Neural progenitor cell (in vitro differentiated cells): ENCODE measurements around the gene CNOT6L. TPM values are rescaled to one million over a fixed set of nuclear protein-coding genes. Genes with fewer than 3 reads are reported as not detected.

ENCODE experiments used
- DNase-seq: peaks from one replicate; pipeline ENCODE4 v3.0.0-alpha.2; 2016; ENCODE audit warnings: low spot score
- H2AFZ ChIP-seq: fragments of 200-600 bp; sonication (generic); replicated peaks from 2 replicates; pipeline ENCODE4 v1.6.1; 2016; ENCODE audit warnings: antibody characterized with exemption
- H3F3A ChIP-seq: fragments of 200-600 bp; sonication (generic); 2 replicates; pipeline ENCODE4 v1.6.1; 2016; ENCODE audit warnings: antibody characterized with exemption, low read depth
- H3K27ac ChIP-seq: fragments of 200-600 bp; sonication (generic); 2 replicates; pipeline ENCODE4 v1.5.1; 2016; ENCODE audit warnings: mild to moderate bottlenecking
- H3K27me3 ChIP-seq: fragments of 200-600 bp; sonication (generic); 2 replicates; pipeline ENCODE4 v1.6.1; 2016; ENCODE audit warnings: mild to moderate bottlenecking, moderate library complexity
- H3K36me3 ChIP-seq: fragments of 200-600 bp; sonication (generic); 2 replicates; pipeline ENCODE4 v1.5.1; 2016
- H3K4me1 ChIP-seq: fragments of 200-600 bp; sonication (generic); 2 replicates; pipeline ENCODE4 v1.6.1; 2016; ENCODE audit warnings: mixed run types
- H3K4me2 ChIP-seq: fragments of 200-600 bp; sonication (generic); 2 replicates; pipeline ENCODE4 v1.6.1; 2016
- H3K4me3 ChIP-seq: fragments of 200-600 bp; sonication (generic); 2 replicates; pipeline ENCODE4 v1.5.1; 2016
- H3K79me2 ChIP-seq: fragments of 200-600 bp; sonication (generic); 2 replicates; pipeline ENCODE4 v1.6.1; 2016; ENCODE audit warnings: low read depth
- H3K9ac ChIP-seq: fragments of 200-600 bp; sonication (generic); 2 replicates; pipeline ENCODE4 v1.6.1; 2016
- H3K9me3 ChIP-seq: fragments of 200-600 bp; sonication (generic); 2 replicates; pipeline ENCODE4 v1.5.1; 2016; ENCODE audit warnings: low read depth
- H4K20me1 ChIP-seq: fragments of 200-600 bp; sonication (generic); 2 replicates; pipeline ENCODE4 v1.6.1; 2016; ENCODE audit warnings: low read depth
- H3K27ac Mint-ChIP-seq: 3 replicates; pipeline ENCODE4 v1.8.0; 2021; ENCODE audit warnings: mixed read lengths
- H3K27me3 Mint-ChIP-seq: 2 replicates; pipeline ENCODE4 v1.8.0; 2022; ENCODE audit warnings: low read depth, mild to moderate bottlenecking, inconsistent platforms, moderate library complexity, mixed read lengths; ENCODE audit not compliant: insufficient read depth
- H3K36me3 Mint-ChIP-seq: 3 replicates; pipeline ENCODE4 v1.8.0; 2021; ENCODE audit warnings: mixed read lengths
- H3K4me1 Mint-ChIP-seq: 3 replicates; pipeline ENCODE4 v1.8.0; 2021; ENCODE audit warnings: mixed read lengths
- H3K4me3 Mint-ChIP-seq: 3 replicates; pipeline ENCODE4 v1.8.0; 2021; ENCODE audit warnings: mild to moderate bottlenecking, moderate library complexity, mixed read lengths
- H3K9me3 Mint-ChIP-seq: 3 replicates; pipeline ENCODE4 v1.8.0; 2020; ENCODE audit warnings: mixed read lengths
- CTCF ChIP-seq: fragments of 200-600 bp; sonication (generic); IDR thresholded peaks from 2 replicates; pipeline ENCODE4 v1.5.1; 2017; ENCODE audit warnings: antibody characterized with exemption, mild to moderate bottlenecking
- EZH2 ChIP-seq: fragments of 200-600 bp; sonication (generic); IDR thresholded peaks from 2 replicates; pipeline ENCODE4 v1.6.1; 2017; ENCODE audit warnings: antibody characterized with exemption, mild to moderate bottlenecking, moderate library complexity
- EZH2phosphoT487 ChIP-seq: fragments of 200-600 bp; sonication (generic); IDR thresholded peaks from 2 replicates; pipeline ENCODE4 v1.6.1; 2017; ENCODE audit warnings: antibody characterized with exemption
- total RNA-seq: library from RNA; depleted of rRNA; stranded (reverse); fragments of >200 nt; gene quantifications from 2 replicates; pipeline ENCODE4 v1.2.3, GENCODE V29; 2015; ENCODE audit warnings: low replicate concordance

CNOT6L gene
- total RNA-seq, 1 donor from 2014 or later, result 7.5 TPM

GRCh38 chr4:77795326-77795725 lies 23.8 kb downstream of the CNOT6L start:
- Histone ChIP-seq H3K9me3 (no peaks in the 10 kb centered on the region), H3K4me1 (no peaks in the 10 kb centered on the region), H3K79me2 (no peaks in the 10 kb centered on the region), H3K9ac (no peak overlapping the region), H3K4me3 (no peak overlapping the region), H3K27ac (no peak overlapping the region), H2AFZ (no peak overlapping the region), H3K4me2 (no peak overlapping the region), H3F3A (no peaks in the 10 kb centered on the region), H4K20me1 (no peaks in the 10 kb centered on the region), H3K27me3 (no peaks in the 10 kb centered on the region), H3K36me3 (no peaks in the 10 kb centered on the region)
- peaks cover 2% of the 10 kb centered on the region for H3K9me3 Mint-ChIP-seq
- no peak overlapping the region for H3K27ac Mint-ChIP-seq
- H3K4me3 Mint-ChIP-seq, result no peak overlapping the region
- TF ChIP-seq EZH2 (no peak), CTCF (no peak), EZH2phosphoT487 (no peak)
- H3K27me3 Mint-ChIP-seq, result no peaks in the 10 kb centered on the region
- H3K36me3 Mint-ChIP-seq, result peaks cover 2% of the 10 kb centered on the region
- DNase-seq, result no peak
- H3K4me1 Mint-ChIP-seq, result no peaks in the 10 kb centered on the region

GRCh38 chr4:77790146-77790545 lies 29.0 kb downstream of the CNOT6L start:
- no peaks in the 10 kb centered on the region for H3K9me3 ChIP-seq
- H4K20me1 ChIP-seq, result no peaks in the 10 kb centered on the region
- no peak overlapping the region for H3K4me3 ChIP-seq
- H3K27me3 ChIP-seq, result no peaks in the 10 kb centered on the region
- H3K36me3 Mint-ChIP-seq, result no peaks in the 10 kb centered on the region
- H3K27ac Mint-ChIP-seq, result no peak overlapping the region
- H3K9me3 Mint-ChIP-seq, result no peaks in the 10 kb centered on the region
- H3K79me2 ChIP-seq, result no peaks in the 10 kb centered on the region
- H3K4me1 Mint-ChIP-seq, result no peaks in the 10 kb centered on the region
- no peaks in the 10 kb centered on the region for H3F3A ChIP-seq
- H3K4me3 Mint-ChIP-seq, result no peak overlapping the region
- H3K27me3 Mint-ChIP-seq, result no peaks in the 10 kb centered on the region
- no peaks in the 10 kb centered on the region for H3K4me1 ChIP-seq
- TF ChIP-seq EZH2 (no peak), EZH2phosphoT487 (no peak), CTCF (no peak)
- H2AFZ ChIP-seq, result no peak overlapping the region
- no peak overlapping the region for H3K4me2 ChIP-seq
- H3K9ac ChIP-seq, result no peak overlapping the region
- H3K27ac ChIP-seq, result no peak overlapping the region
- DNase-seq, result no peak
- no peaks in the 10 kb centered on the region for H3K36me3 ChIP-seq

GRCh38 chr4:77788990-77789389 lies 30.2 kb downstream of the CNOT6L start:
- no peaks in the 10 kb centered on the region for H3K36me3 ChIP-seq
- Mint-ChIP-seq H3K4me1 (no peaks in the 10 kb centered on the region), H3K27me3 (no peaks in the 10 kb centered on the region), H3K9me3 (no peaks in the 10 kb centered on the region), H3K27ac (no peak overlapping the region), H3K36me3 (no peaks in the 10 kb centered on the region), H3K4me3 (no peak overlapping the region)
- no peak overlapping the region for H3K9ac ChIP-seq
- H3K4me2 ChIP-seq, result no peak overlapping the region
- H3K9me3 ChIP-seq, result no peaks in the 10 kb centered on the region
- H2AFZ ChIP-seq, result no peak overlapping the region
- H3K79me2 ChIP-seq, result no peaks in the 10 kb centered on the region
- no peaks in the 10 kb centered on the region for H3F3A ChIP-seq
- no peaks in the 10 kb centered on the region for H3K27me3 ChIP-seq
- no peak for DNase-seq
- H4K20me1 ChIP-seq, result no peaks in the 10 kb centered on the region
- no peak for TF ChIP-seq EZH2
- no peak for TF ChIP-seq EZH2phosphoT487
- no peak for TF ChIP-seq CTCF
- H3K4me3 ChIP-seq, result no peak overlapping the region
- no peak overlapping the region for H3K27ac ChIP-seq
- no peaks in the 10 kb centered on the region for H3K4me1 ChIP-seq

- Histone ChIP-seq H3K79me2 (no peaks in the 10 kb centered on the region), H3K4me2 (no peak overlapping the region), H4K20me1 (no peaks in the 10 kb centered on the region), H3K4me1 (no peaks in the 10 kb centered on the region), H3K9ac (no peak overlapping the region), H3K27ac (no peak overlapping the region), H3K4me3 (no peak overlapping the region), H3K27me3 (no peaks in the 10 kb centered on the region), H3K36me3 (no peaks in the 10 kb centered on the region), H3F3A (no peaks in the 10 kb centered on the region), H3K9me3 (no peaks in the 10 kb centered on the region), H2AFZ (no peak overlapping the region)
- H3K27ac Mint-ChIP-seq, result no peak overlapping the region
- no peak for DNase-seq
- H3K4me1 Mint-ChIP-seq, result no peaks in the 10 kb centered on the region
- no peaks in the 10 kb centered on the region for H3K36me3 Mint-ChIP-seq
- no peaks in the 10 kb centered on the region for H3K9me3 Mint-ChIP-seq
- no peak for TF ChIP-seq CTCF
- TF ChIP-seq EZH2phosphoT487, result no peak
- no peak for TF ChIP-seq EZH2
- no peak overlapping the region for H3K4me3 Mint-ChIP-seq
- no peaks in the 10 kb centered on the region for H3K27me3 Mint-ChIP-seq
Measured at GRCh38 chr4:77787969-77788368, 31.2 kb downstream of the CNOT6L start.
